Vagina (tissue), 2 donors: ENCODE results near the gene NFYC.

Source experiments
- POLR2A ChIP-seq, 2 donors: fragments of 450-650 bp; IDR thresholded peaks; one replicate each; pipeline ENCODE4 v1.6.1; 2017; ENCODE audit warnings: antibody characterized with exemption in 2 of 2, mild to moderate bottlenecking in 2 of 2, moderate library complexity in 2 of 2
- TF ChIP-seq, protein P1 (sequence below), 3 experiments: fragments of 450-650 bp in 2 of 3; fragments of 200-600 bp in 1 of 3; sonication (generic) in 1 of 3; IDR thresholded peaks; one replicate each; pipeline ENCODE4 v1.5.1; 2017 to 2019; ENCODE audit warnings: antibody characterized with exemption in 3 of 3, mild to moderate bottlenecking in 2 of 3, moderate library complexity in 2 of 3

DNA sequence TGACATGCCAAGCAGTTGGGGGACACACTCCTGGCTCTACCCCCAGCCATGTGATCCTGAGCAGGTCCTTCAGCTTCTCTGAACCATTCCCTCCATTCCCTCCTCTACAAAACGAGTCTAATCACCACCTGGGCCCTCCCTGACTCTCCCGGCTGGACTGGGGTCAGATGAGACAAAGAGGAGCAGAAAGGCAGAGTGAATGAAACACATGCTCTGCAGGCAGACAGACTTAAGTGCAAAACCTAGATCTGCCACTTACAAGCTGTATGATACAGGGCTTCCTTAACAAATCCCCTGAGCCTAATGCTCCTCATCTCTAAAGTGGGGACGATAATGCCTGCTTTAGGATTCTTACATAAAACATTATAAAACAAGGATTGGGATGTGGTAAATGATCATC is 43.3 kb upstream of the NFYC start:
- TF ChIP-seq, protein P1, sequence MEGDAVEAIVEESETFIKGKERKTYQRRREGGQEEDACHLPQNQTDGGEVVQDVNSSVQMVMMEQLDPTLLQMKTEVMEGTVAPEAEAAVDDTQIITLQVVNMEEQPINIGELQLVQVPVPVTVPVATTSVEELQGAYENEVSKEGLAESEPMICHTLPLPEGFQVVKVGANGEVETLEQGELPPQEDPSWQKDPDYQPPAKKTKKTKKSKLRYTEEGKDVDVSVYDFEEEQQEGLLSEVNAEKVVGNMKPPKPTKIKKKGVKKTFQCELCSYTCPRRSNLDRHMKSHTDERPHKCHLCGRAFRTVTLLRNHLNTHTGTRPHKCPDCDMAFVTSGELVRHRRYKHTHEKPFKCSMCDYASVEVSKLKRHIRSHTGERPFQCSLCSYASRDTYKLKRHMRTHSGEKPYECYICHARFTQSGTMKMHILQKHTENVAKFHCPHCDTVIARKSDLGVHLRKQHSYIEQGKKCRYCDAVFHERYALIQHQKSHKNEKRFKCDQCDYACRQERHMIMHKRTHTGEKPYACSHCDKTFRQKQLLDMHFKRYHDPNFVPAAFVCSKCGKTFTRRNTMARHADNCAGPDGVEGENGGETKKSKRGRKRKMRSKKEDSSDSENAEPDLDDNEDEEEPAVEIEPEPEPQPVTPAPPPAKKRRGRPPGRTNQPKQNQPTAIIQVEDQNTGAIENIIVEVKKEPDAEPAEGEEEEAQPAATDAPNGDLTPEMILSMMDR (IDR thresholded peaks at IDR 0.05): no peak
- no peak for TF ChIP-seq POLR2A (IDR thresholded peaks at IDR 0.05)
